H9 (cell line): Measurements from ENCODE around the gene NRG3. TPM values are rescaled to one million over a fixed set of nuclear protein-coding genes. Genes with fewer than 3 reads are reported as not detected.

Experiments used
- DNase-seq: peaks from one replicate; pipeline ENCODE4 v3.0.0-alpha.2; 2017
- H2AFZ ChIP-seq: one replicate; pipeline ENCODE4 v1.6.1; 2013; ENCODE audit warnings: mild to moderate bottlenecking, low read length, control low read depth, moderate library complexity
- H2AK5ac ChIP-seq: 2 replicates; pipeline ENCODE4 v1.6.1; 2013; ENCODE audit warnings: low read length, control low read depth, mixed read lengths; ENCODE audit not compliant: insufficient read length
- H2BK120ac ChIP-seq: one replicate; pipeline ENCODE4 v1.6.1; 2013; ENCODE audit warnings: low read depth, mild to moderate bottlenecking, low read length, control low read depth, inconsistent platforms; ENCODE audit not compliant: poor library complexity, severe bottlenecking
- H2BK12ac ChIP-seq: 2 replicates; pipeline ENCODE4 v1.6.1; 2013; ENCODE audit warnings: low read length, control low read depth, mixed read lengths, low read depth; ENCODE audit not compliant: insufficient read length
- H2BK15ac ChIP-seq: 2 replicates; pipeline ENCODE4 v1.6.1; 2013; ENCODE audit warnings: low read depth, low read length, control low read depth
- H2BK20ac ChIP-seq: one replicate; pipeline ENCODE4 v1.6.1; 2013; ENCODE audit warnings: low read depth, mild to moderate bottlenecking, low read length, control low read depth, inconsistent platforms; ENCODE audit not compliant: poor library complexity, severe bottlenecking
- H2BK5ac ChIP-seq: 2 replicates; pipeline ENCODE4 v1.6.1; 2013; ENCODE audit warnings: low read length, control low read depth, mixed read lengths; ENCODE audit not compliant: insufficient read length
- H3K14ac ChIP-seq: 2 replicates; pipeline ENCODE4 v1.6.1; 2013; ENCODE audit warnings: low read length, control low read depth; ENCODE audit not compliant: insufficient read depth
- H3K18ac ChIP-seq: 2 replicates; pipeline ENCODE4 v1.6.1; 2013; ENCODE audit warnings: low read depth, mild to moderate bottlenecking, mixed read lengths, low read length, control low read depth; ENCODE audit not compliant: insufficient read length
- H3K23ac ChIP-seq: 2 replicates; pipeline ENCODE4 v1.6.1; 2013; ENCODE audit warnings: low read length, control low read depth, mixed read lengths, low read depth; ENCODE audit not compliant: insufficient read length
- H3K23me2 ChIP-seq: 2 replicates; pipeline ENCODE4 v1.6.1; 2013; ENCODE audit warnings: low read depth, mild to moderate bottlenecking, mixed read lengths, low read length, control low read depth; ENCODE audit not compliant: insufficient read length, poor library complexity, severe bottlenecking
- H3K27ac ChIP-seq: 2 replicates; pipeline ENCODE4 v1.5.1; 2013; ENCODE audit warnings: low read length, control low read depth, mixed read lengths, low read depth; ENCODE audit not compliant: insufficient read length
- H3K27me3 ChIP-seq: 2 replicates; pipeline ENCODE4 v1.6.1; 2013; ENCODE audit warnings: low read length, control low read depth, inconsistent platforms; ENCODE audit not compliant: insufficient read depth
- H3K4ac ChIP-seq: 2 replicates; pipeline ENCODE4 v1.6.1; 2013; ENCODE audit warnings: low read depth, mild to moderate bottlenecking, control low read depth, inconsistent platforms, low read length, moderate library complexity
- H3K4me1 ChIP-seq: 2 replicates; pipeline ENCODE4 v1.6.1; 2013; ENCODE audit warnings: low read length, control low read depth, inconsistent platforms; ENCODE audit not compliant: insufficient read depth
- H3K4me2 ChIP-seq: 2 replicates; pipeline ENCODE4 v1.6.1; 2013; ENCODE audit warnings: low read length, control low read depth, mixed read lengths; ENCODE audit not compliant: insufficient read length, insufficient read depth
- H3K56ac ChIP-seq: 2 replicates; pipeline ENCODE4 v1.6.1; 2013; ENCODE audit warnings: low read depth, mild to moderate bottlenecking, mixed read lengths, low read length, control low read depth; ENCODE audit not compliant: insufficient read length
- H3K79me1 ChIP-seq: 2 replicates; pipeline ENCODE4 v1.6.1; 2013; ENCODE audit warnings: low read depth, mild to moderate bottlenecking, moderate library complexity, low read length, control low read depth, inconsistent platforms; ENCODE audit not compliant: insufficient read depth, poor library complexity, severe bottlenecking
- H3K79me2 ChIP-seq: 2 replicates; pipeline ENCODE4 v1.6.1; 2013; ENCODE audit warnings: low read length, control low read depth, inconsistent platforms; ENCODE audit not compliant: insufficient read depth
- H3K9ac ChIP-seq: 2 replicates; pipeline ENCODE4 v1.6.1; 2013; ENCODE audit warnings: low read length, control low read depth, mixed read lengths; ENCODE audit not compliant: insufficient read length; ENCODE audit errors: extremely low read depth
- H3K9me3 ChIP-seq: one replicate; pipeline ENCODE4 v1.6.1; 2013; ENCODE audit warnings: low read depth, low read length, inconsistent platforms; ENCODE audit not compliant: control insufficient read depth
- H3T11ph ChIP-seq: one replicate; pipeline ENCODE4 v1.6.1; 2013; ENCODE audit warnings: mild to moderate bottlenecking, low read length, control low read depth, inconsistent platforms
- H4K20me1 ChIP-seq: one replicate; pipeline ENCODE4 v1.6.1; 2013; ENCODE audit not compliant: control insufficient read depth, insufficient read length, insufficient read depth
- H4K5ac ChIP-seq: 2 replicates; pipeline ENCODE4 v1.6.1; 2013; ENCODE audit warnings: low read depth, mild to moderate bottlenecking, mixed read lengths, low read length, control low read depth; ENCODE audit not compliant: insufficient read length
- H4K8ac ChIP-seq: replicated peaks from 2 replicates; pipeline ENCODE4 v1.6.1; 2013; ENCODE audit warnings: low read length, control low read depth, mixed read lengths, low read depth; ENCODE audit not compliant: insufficient read length
- H4K91ac ChIP-seq: 2 replicates; pipeline ENCODE4 v1.6.1; 2013; ENCODE audit warnings: low read depth, mild to moderate bottlenecking, moderate library complexity, mixed read lengths, low read length, control low read depth; ENCODE audit not compliant: insufficient read length
- H3K27ac Mint-ChIP-seq, 3 experiments: 2 replicates in 2 of 3; 3 replicates in 1 of 3; pipeline ENCODE4 v1.8.0; 2020 to 2021; ENCODE audit warnings: mixed read lengths in 3 of 3, mild to moderate bottlenecking in 1 of 3, moderate library complexity in 1 of 3
- H3K27me3 Mint-ChIP-seq: 2 replicates; pipeline ENCODE4 v1.8.0; 2021; ENCODE audit warnings: low read depth, mild to moderate bottlenecking, moderate library complexity, mixed read lengths
- H3K36me3 Mint-ChIP-seq, 3 experiments: 2 replicates in 2 of 3; 3 replicates in 1 of 3; pipeline ENCODE4 v1.8.0; 2020 to 2021; ENCODE audit warnings: low read depth in 3 of 3, mixed read lengths in 3 of 3; ENCODE audit not compliant: insufficient read depth in 1 of 3
- H3K4me1 Mint-ChIP-seq, 2 experiments: 2 replicates each; pipeline ENCODE4 v1.8.0; 2020; ENCODE audit warnings: mixed read lengths in 2 of 2
- H3K4me3 Mint-ChIP-seq, 2 experiments: 2 replicates in 1 of 2; 3 replicates in 1 of 2; pipeline ENCODE4 v1.8.0; 2020 to 2021; ENCODE audit warnings: mild to moderate bottlenecking in 2 of 2, mixed read lengths in 2 of 2, moderate library complexity in 1 of 2
- H3K9me3 Mint-ChIP-seq, 2 experiments: 2 replicates in 1 of 2; 3 replicates in 1 of 2; pipeline ENCODE4 v1.8.0; 2020; ENCODE audit warnings: mild to moderate bottlenecking in 2 of 2, mixed read lengths in 2 of 2, moderate library complexity in 1 of 2
- WGBS: extraction: QIAGEN DNeasy Blood & Tissue Kit; methylation state at CpG from one replicate; pipeline ENCODE4 v1.1.7; 2013; ENCODE audit warnings: missing lambda C conversion rate, low lambda C conversion rate, mixed read lengths; ENCODE audit not compliant: insufficient read length; ENCODE audit errors: extremely low coverage; 5-methylcytosine and 5-hydroxymethylcytosine counted together
- total RNA-seq: library from RNA; stranded (reverse); gene quantifications from 2 replicates; pipeline ENCODE4 v1.2.1, GENCODE V29; 2021
- TF ChIP-seq, protein P1 (sequence below): fragments of 200-600 bp; sonication (generic); conservative IDR thresholded peaks from 3 replicates; pipeline ENCODE4 v1.8.0; 2021; ENCODE audit warnings: antibody characterized with exemption, mild to moderate bottlenecking

Gene NRG3
- total RNA-seq, 1 experiment from 2014 or later = 1.6 TPM

GRCh38 chr10:82811621-82812020 is 936.6 kb downstream of the NRG3 start:
- Histone ChIP-seq H2AFZ (no peak overlapping the region), H2BK15ac (no peak overlapping the region), H3K27ac (no peak overlapping the region), H3K27me3 (no peaks in the 10 kb centered on the region), H3K23me2 (no peaks in the 10 kb centered on the region), H3T11ph (no peak overlapping the region), H3K9ac (no peak overlapping the region), H3K14ac (no peak overlapping the region), H4K5ac (no peak overlapping the region), H4K8ac (no peak overlapping the region), H3K4me1 (no peaks in the 10 kb centered on the region), H4K20me1 (no peaks in the 10 kb centered on the region), H2BK12ac (no peak overlapping the region), H3K18ac (no peak overlapping the region), H3K23ac (no peak overlapping the region), H3K4ac (no peak overlapping the region), H3K9me3 (peaks cover 7% of the 10 kb centered on the region), H4K91ac (no peak overlapping the region), H2BK120ac (no peak overlapping the region), H2BK20ac (no peak overlapping the region), H2AK5ac (no peak overlapping the region), H2BK5ac (no peak overlapping the region), H3K79me2 (no peaks in the 10 kb centered on the region), H3K4me2 (no peak overlapping the region), H3K56ac (no peak overlapping the region), H3K79me1 (no peaks in the 10 kb centered on the region)
- Mint-ChIP-seq H3K27ac (no peak overlapping the region), H3K9me3 (no peaks in the 10 kb centered on the region), H3K4me3 (no peak overlapping the region), H3K4me1 (no peaks in the 10 kb centered on the region), H3K36me3 (no peaks in the 10 kb centered on the region), H3K27me3 (no peaks in the 10 kb centered on the region)
- WGBS = no CpG with 5 or more reads among the region's 1 CpG
- TF ChIP-seq, protein P1, sequence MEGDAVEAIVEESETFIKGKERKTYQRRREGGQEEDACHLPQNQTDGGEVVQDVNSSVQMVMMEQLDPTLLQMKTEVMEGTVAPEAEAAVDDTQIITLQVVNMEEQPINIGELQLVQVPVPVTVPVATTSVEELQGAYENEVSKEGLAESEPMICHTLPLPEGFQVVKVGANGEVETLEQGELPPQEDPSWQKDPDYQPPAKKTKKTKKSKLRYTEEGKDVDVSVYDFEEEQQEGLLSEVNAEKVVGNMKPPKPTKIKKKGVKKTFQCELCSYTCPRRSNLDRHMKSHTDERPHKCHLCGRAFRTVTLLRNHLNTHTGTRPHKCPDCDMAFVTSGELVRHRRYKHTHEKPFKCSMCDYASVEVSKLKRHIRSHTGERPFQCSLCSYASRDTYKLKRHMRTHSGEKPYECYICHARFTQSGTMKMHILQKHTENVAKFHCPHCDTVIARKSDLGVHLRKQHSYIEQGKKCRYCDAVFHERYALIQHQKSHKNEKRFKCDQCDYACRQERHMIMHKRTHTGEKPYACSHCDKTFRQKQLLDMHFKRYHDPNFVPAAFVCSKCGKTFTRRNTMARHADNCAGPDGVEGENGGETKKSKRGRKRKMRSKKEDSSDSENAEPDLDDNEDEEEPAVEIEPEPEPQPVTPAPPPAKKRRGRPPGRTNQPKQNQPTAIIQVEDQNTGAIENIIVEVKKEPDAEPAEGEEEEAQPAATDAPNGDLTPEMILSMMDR = peak; percentile 82
- DNase-seq = peak; percentile 56
